ENCODE results near the gene CLTCL1. TPM values are rescaled to one million over a fixed set of nuclear protein-coding genes. Genes with fewer than 3 reads are reported as not detected.

Gene CLTCL1
- total and polyA plus RNA-seq, 4 donors, result 2.0 to 4.8 (median 2.6) TPM

DNA sequence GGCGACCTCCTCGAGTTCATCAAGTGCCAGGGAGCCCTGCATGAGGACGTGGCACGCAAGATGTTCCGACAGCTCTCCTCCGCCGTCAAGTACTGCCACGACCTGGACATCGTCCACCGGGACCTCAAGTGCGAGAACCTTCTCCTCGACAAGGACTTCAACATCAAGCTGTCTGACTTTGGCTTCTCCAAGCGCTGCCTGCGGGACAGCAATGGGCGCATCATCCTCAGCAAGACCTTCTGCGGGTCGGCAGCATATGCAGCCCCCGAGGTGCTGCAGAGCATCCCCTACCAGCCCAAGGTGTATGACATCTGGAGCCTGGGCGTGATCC lies 159.9 kb downstream of the CLTCL1 start:
- H3K27ac ChIP-seq (ENCODE audit: low read depth in 1 of 2, low read length in 2 of 2), result no peak overlapping the region
- H3K4me1 ChIP-seq (ENCODE audit: control insufficient read depth in 4 of 4, insufficient read depth in 4 of 4, low read length in 3 of 4), result no peaks in the 10 kb centered on the region
- WGBS, result 97% methylated on average over 19 of the region's 19 CpGs
- no peak overlapping the region for H3K4me3 ChIP-seq (ENCODE audit: low read depth in 1 of 3, low read length in 3 of 3)
- no peaks in the 10 kb centered on the region for H3K9me3 ChIP-seq (ENCODE audit: control insufficient read depth in 4 of 4, low read length in 3 of 4)
- TF ChIP-seq GABPA (IDR thresholded peaks at IDR 0.05 in 1 of 2, conservative IDR thresholded peaks at IDR 0.05 in 1 of 2) (no peak), NR2F2 (IDR thresholded peaks at IDR 0.05) (no peak), FOXA1 (IDR thresholded peaks at IDR 0.05) (no peak), JUND (IDR thresholded peaks at IDR 0.05) (no peak), FOXA2 (IDR thresholded peaks at IDR 0.05) (no peak)
- TF ChIP-seq, protein P1, sequence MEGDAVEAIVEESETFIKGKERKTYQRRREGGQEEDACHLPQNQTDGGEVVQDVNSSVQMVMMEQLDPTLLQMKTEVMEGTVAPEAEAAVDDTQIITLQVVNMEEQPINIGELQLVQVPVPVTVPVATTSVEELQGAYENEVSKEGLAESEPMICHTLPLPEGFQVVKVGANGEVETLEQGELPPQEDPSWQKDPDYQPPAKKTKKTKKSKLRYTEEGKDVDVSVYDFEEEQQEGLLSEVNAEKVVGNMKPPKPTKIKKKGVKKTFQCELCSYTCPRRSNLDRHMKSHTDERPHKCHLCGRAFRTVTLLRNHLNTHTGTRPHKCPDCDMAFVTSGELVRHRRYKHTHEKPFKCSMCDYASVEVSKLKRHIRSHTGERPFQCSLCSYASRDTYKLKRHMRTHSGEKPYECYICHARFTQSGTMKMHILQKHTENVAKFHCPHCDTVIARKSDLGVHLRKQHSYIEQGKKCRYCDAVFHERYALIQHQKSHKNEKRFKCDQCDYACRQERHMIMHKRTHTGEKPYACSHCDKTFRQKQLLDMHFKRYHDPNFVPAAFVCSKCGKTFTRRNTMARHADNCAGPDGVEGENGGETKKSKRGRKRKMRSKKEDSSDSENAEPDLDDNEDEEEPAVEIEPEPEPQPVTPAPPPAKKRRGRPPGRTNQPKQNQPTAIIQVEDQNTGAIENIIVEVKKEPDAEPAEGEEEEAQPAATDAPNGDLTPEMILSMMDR (IDR thresholded peaks at IDR 0.05; ENCODE audit: low read depth, low read length, missing input control), result no peak
- TF ChIP-seq, protein P2, sequence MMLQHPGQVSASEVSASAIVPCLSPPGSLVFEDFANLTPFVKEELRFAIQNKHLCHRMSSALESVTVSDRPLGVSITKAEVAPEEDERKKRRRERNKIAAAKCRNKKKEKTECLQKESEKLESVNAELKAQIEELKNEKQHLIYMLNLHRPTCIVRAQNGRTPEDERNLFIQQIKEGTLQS (IDR thresholded peaks at IDR 0.05), result no peak
- TF ChIP-seq, protein P3, sequence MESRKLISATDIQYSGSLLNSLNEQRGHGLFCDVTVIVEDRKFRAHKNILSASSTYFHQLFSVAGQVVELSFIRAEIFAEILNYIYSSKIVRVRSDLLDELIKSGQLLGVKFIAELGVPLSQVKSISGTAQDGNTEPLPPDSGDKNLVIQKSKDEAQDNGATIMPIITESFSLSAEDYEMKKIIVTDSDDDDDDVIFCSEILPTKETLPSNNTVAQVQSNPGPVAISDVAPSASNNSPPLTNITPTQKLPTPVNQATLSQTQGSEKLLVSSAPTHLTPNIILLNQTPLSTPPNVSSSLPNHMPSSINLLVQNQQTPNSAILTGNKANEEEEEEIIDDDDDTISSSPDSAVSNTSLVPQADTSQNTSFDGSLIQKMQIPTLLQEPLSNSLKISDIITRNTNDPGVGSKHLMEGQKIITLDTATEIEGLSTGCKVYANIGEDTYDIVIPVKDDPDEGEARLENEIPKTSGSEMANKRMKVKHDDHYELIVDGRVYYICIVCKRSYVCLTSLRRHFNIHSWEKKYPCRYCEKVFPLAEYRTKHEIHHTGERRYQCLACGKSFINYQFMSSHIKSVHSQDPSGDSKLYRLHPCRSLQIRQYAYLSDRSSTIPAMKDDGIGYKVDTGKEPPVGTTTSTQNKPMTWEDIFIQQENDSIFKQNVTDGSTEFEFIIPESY (IDR thresholded peaks at IDR 0.05), result no peak
- peaks cover 2 to 29% (median 17%) of the 10 kb centered on the region in 4 donors for H3K36me3 ChIP-seq (ENCODE audit: control insufficient read depth in 4 of 4, insufficient read depth in 3 of 4, low read depth in 1 of 4, low read length in 3 of 4)
- H3K27me3 ChIP-seq (ENCODE audit: control insufficient read depth in 4 of 4, insufficient read depth in 4 of 4, low read length in 3 of 4), result no peaks in the 10 kb centered on the region
- no peak for DNase-seq (ENCODE audit: low spot score)
- H3K9ac ChIP-seq (ENCODE audit: low read depth in 1 of 2, low read length in 2 of 2), result no peak overlapping the region

DNA sequence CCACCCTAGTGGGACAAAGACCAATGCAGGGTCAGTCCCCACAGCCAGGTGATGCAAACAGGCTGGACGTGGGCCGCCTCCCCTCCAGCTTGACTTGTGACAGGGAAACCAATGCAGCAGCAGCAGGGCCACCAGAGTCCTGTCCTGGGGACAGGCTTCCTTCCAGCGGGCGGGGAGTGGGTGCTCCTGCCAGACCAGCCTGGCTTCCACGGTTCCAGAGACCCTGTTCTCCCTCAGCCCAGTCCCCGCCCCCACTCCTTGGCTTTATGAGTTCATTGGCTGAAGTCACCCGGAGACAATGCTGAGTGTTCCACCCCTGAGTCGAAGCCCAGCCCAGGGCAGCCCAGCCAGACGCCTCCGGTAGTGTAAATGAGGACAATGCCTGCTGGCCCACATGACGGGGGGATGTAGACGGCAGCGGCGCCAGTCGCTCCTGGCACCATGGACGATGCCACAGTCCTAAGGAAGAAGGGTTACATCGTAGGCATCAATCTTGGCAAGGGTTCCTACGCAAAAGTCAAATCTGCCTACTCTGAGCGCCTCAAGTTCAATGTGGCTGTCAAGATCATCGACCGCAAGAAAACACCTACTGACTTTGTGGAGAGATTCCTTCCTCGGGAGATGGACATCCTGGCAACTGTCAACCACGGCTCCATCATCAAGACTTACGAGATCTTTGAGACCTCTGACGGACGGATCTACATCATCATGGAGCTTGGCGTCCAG lies 160.4 kb downstream of the CLTCL1 start, which contains the start of gene TSSK2:
TSS of gene TSSK2 (plus strand) at position 350 of the 726 bp plus-strand sequence. CDS start at position 442, 92 bp downstream.
- no peaks in the 10 kb centered on the region for H3K27me3 ChIP-seq (ENCODE audit: control insufficient read depth in 4 of 4, insufficient read depth in 4 of 4, low read length in 3 of 4)
- H3K4me3 ChIP-seq (ENCODE audit: low read depth in 1 of 3, low read length in 3 of 3), result no peak within 1 kb of the TSS
- no peak for DNase-seq (ENCODE audit: low spot score)
- WGBS, result 93% methylated on average over 27 of the region's 27 CpGs
- peaks cover 2 to 24% (median 16%) of the 10 kb centered on the region in 4 donors for H3K36me3 ChIP-seq (ENCODE audit: control insufficient read depth in 4 of 4, insufficient read depth in 3 of 4, low read depth in 1 of 4, low read length in 3 of 4)
- no peaks in the 10 kb centered on the region for H3K4me1 ChIP-seq (ENCODE audit: control insufficient read depth in 4 of 4, insufficient read depth in 4 of 4, low read length in 3 of 4)
- no peak within 1 kb of the TSS for H3K9ac ChIP-seq (ENCODE audit: low read depth in 1 of 2, low read length in 2 of 2)
- no peaks in the 10 kb centered on the region for H3K9me3 ChIP-seq (ENCODE audit: control insufficient read depth in 4 of 4, low read length in 3 of 4)
- TF ChIP-seq TAF1 (conservative IDR thresholded peaks at IDR 0.05), result no peak
- TF ChIP-seq YY1 (IDR thresholded peaks at IDR 0.05), result no peak
- TF ChIP-seq FOXA1 (IDR thresholded peaks at IDR 0.05), result no peak
- TF ChIP-seq SP1 (IDR thresholded peaks at IDR 0.05), result no peak
- H3K27ac ChIP-seq (ENCODE audit: low read depth in 1 of 2, low read length in 2 of 2), result no peak within 1 kb of the TSS

DNA sequence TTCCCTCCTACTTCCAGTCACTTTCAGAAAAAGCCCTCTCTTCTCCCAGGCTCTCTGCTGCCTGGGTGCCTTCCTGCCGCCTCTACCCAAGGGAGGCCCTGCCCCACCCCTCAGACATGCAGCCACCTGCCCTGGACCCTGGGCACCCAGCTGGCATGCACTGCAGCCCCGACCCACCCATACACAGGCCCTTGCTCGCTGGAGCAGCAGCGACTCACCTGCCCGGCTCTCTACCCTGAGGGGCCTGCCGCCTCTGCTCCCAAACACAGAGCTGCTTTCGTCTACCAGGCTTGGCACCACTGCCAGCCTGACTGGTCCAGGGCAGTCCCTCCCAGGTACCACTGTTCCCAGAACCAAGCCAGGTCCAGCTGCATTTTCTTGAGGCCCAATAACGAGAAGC lies 161.6 kb downstream of the CLTCL1 start:
- H3K27ac ChIP-seq (ENCODE audit: low read depth in 1 of 2, low read length in 2 of 2), result no peak overlapping the region
- no peak overlapping the region for H3K9ac ChIP-seq (ENCODE audit: low read depth in 1 of 2, low read length in 2 of 2)
- H3K9me3 ChIP-seq (ENCODE audit: control insufficient read depth in 4 of 4, low read length in 3 of 4), result no peaks in the 10 kb centered on the region
- WGBS, result 88% methylated on average over 8 of the region's 8 CpGs
- peaks cover 0 to 21% (median 14%) of the 10 kb centered on the region in 4 donors for H3K36me3 ChIP-seq (ENCODE audit: control insufficient read depth in 4 of 4, insufficient read depth in 3 of 4, low read depth in 1 of 4, low read length in 3 of 4)
- no peaks in the 10 kb centered on the region for H3K27me3 ChIP-seq (ENCODE audit: control insufficient read depth in 4 of 4, insufficient read depth in 4 of 4, low read length in 3 of 4)
- TF ChIP-seq HNF4A (conservative IDR thresholded peaks at IDR 0.05), result no peak
- TF ChIP-seq SP1 (IDR thresholded peaks at IDR 0.05), result no peak
- TF ChIP-seq, protein P4, sequence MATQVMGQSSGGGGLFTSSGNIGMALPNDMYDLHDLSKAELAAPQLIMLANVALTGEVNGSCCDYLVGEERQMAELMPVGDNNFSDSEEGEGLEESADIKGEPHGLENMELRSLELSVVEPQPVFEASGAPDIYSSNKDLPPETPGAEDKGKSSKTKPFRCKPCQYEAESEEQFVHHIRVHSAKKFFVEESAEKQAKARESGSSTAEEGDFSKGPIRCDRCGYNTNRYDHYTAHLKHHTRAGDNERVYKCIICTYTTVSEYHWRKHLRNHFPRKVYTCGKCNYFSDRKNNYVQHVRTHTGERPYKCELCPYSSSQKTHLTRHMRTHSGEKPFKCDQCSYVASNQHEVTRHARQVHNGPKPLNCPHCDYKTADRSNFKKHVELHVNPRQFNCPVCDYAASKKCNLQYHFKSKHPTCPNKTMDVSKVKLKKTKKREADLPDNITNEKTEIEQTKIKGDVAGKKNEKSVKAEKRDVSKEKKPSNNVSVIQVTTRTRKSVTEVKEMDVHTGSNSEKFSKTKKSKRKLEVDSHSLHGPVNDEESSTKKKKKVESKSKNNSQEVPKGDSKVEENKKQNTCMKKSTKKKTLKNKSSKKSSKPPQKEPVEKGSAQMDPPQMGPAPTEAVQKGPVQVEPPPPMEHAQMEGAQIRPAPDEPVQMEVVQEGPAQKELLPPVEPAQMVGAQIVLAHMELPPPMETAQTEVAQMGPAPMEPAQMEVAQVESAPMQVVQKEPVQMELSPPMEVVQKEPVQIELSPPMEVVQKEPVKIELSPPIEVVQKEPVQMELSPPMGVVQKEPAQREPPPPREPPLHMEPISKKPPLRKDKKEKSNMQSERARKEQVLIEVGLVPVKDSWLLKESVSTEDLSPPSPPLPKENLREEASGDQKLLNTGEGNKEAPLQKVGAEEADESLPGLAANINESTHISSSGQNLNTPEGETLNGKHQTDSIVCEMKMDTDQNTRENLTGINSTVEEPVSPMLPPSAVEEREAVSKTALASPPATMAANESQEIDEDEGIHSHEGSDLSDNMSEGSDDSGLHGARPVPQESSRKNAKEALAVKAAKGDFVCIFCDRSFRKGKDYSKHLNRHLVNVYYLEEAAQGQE (IDR thresholded peaks at IDR 0.05), result no peak
- TF ChIP-seq NR2F2 (IDR thresholded peaks at IDR 0.05), result no peak
- TF ChIP-seq, protein P2 (IDR thresholded peaks at IDR 0.05), result no peak
- no peak for DNase-seq (ENCODE audit: low spot score)
- H3K4me3 ChIP-seq (ENCODE audit: low read depth in 1 of 3, low read length in 3 of 3), result no peak overlapping the region
- H3K4me1 ChIP-seq (ENCODE audit: control insufficient read depth in 4 of 4, insufficient read depth in 4 of 4, low read length in 3 of 4), result no peaks in the 10 kb centered on the region

All from liver (tissue), 9 donors.